Measurements from ENCODE around the gene USP3.

GRCh38 chr15:63462088-63462487 lies 42.3 kb upstream of the USP3 start:
- TF ChIP-seq GATA3 (IDR thresholded peaks at IDR 0.05; ENCODE audit: low read depth, low read length) (no peak), GATA2 (IDR thresholded peaks at IDR 0.05; ENCODE audit: low read depth, low read length) (no peak)

Measured in SH-SY5Y (cell line).